GM12878 (cell line): ENCODE data around the gene SCP2D1. TPM values are rescaled to one million over a fixed set of nuclear protein-coding genes. Genes with fewer than 3 reads are reported as not detected.

Experiments used
- ATAC-seq: fragments of 200-7000 bp; cut with Tn5 transposase; 3 replicates; pipeline ENCODE4 v1.9.1; 2020; ENCODE audit warnings: mild to moderate bottlenecking, moderate library complexity
- BruUV-seq: library from RNA; stranded (reverse); fragments of 400-500 nt; replicated peaks from 2 replicates; lab custom pipeline; 2021; lab: Mats Ljungman, UMichigan
- CTCF ChIA-PET: fragments of 300-600 bp; sonication (Branson Sonifier 250); formaldehyde crosslinking; extraction: SDS; loops from one replicate; lab custom pipeline; 2021; ENCODE audit warnings: inconsistent platforms; lab: Yijun Ruan, JAX
- POLR2A ChIA-PET: fragments of 350-600 bp; formaldehyde crosslinking; extraction: SDS; loops from one replicate; lab custom pipeline; 2021; ENCODE audit warnings: inconsistent platforms; lab: Charles Lee
- RAD21 ChIA-PET: fragments of 300-600 bp; sonication (Branson Sonifier 250); formaldehyde crosslinking; loops from one replicate; lab custom pipeline; 2023; ENCODE audit warnings: antibody characterized with exemption; ENCODE audit not compliant: unreplicated experiment; lab: Charles Lee
- SMC1A ChIA-PET: fragments of 300-600 bp; sonication (Branson Sonifier 250); formaldehyde crosslinking; loops from one replicate; lab custom pipeline; 2023; ENCODE audit not compliant: unreplicated experiment, uncharacterized antibody; lab: Charles Lee
- DNase-seq: peaks from one replicate; pipeline ENCODE4 v3.0.0-alpha.2; 2011; ENCODE audit warnings: low read depth, low spot score
- FAIRE-seq: peaks from 3 replicates; lab custom pipeline; 2011; peaks lifted over from hg19 to GRCh38; lab: Jason Lieb, UNC
- H2AFZ ChIP-seq: 2 replicates; pipeline ENCODE4 v1.6.0; 2011; ENCODE audit warnings: low read depth, low read length, control low read depth; ENCODE audit not compliant: control insufficient read depth
- H3K27ac ChIP-seq: 2 replicates; pipeline ENCODE4 v1.5.1; 2011; ENCODE audit warnings: control low read depth; ENCODE audit not compliant: control insufficient read depth, insufficient read depth
- H3K27me3 ChIP-seq, 2 experiments: replicated peaks in 1 of 2; 2 replicates each; pipeline versions ENCODE4 v1.6.0 to v1.6.1; 2011; ENCODE audit warnings: low read length in 1 of 2; ENCODE audit not compliant: control insufficient read depth in 2 of 2, insufficient read depth in 2 of 2
- H3K36me3 ChIP-seq, 2 experiments: 2 replicates each; pipeline ENCODE4 v1.5.1; 2011; ENCODE audit warnings: low read length in 1 of 2; ENCODE audit not compliant: control insufficient read depth in 2 of 2, insufficient read depth in 2 of 2
- H3K4me1 ChIP-seq: 2 replicates; pipeline ENCODE4 v1.6.1; 2011; ENCODE audit warnings: mild to moderate bottlenecking, low read length, moderate library complexity, mixed read lengths; ENCODE audit not compliant: control insufficient read depth, insufficient read depth
- H3K4me2 ChIP-seq: 2 replicates; pipeline ENCODE4 v1.6.0; 2011; ENCODE audit warnings: control low read depth; ENCODE audit not compliant: control insufficient read depth, insufficient read depth
- H3K4me3 ChIP-seq: fragments of 200-600 bp; sonication (generic); 2 replicates; pipeline ENCODE4 v1.5.1; 2016
- H3K79me2 ChIP-seq: 2 replicates; pipeline ENCODE4 v1.6.0; 2011; ENCODE audit warnings: low read length; ENCODE audit not compliant: control insufficient read depth, insufficient read depth
- H3K9ac ChIP-seq: 2 replicates; pipeline ENCODE4 v1.8.0; 2011; ENCODE audit warnings: low read length, control low read depth, mixed read lengths; ENCODE audit not compliant: control insufficient read depth, insufficient read depth
- H3K9me3 ChIP-seq: replicated peaks from 3 replicates; pipeline ENCODE4 v1.5.1; 2011; ENCODE audit warnings: mild to moderate bottlenecking, low read length; ENCODE audit not compliant: control insufficient read depth, insufficient read depth
- H4K20me1 ChIP-seq: 2 replicates; pipeline ENCODE4 v1.6.0; 2011; ENCODE audit not compliant: control insufficient read depth, insufficient read depth
- ASH2L ChIP-seq: fragments of 300-600, 200-600 bp; sonication (generic); IDR thresholded peaks from 2 replicates; pipeline ENCODE4 v1.6.1; 2017; ENCODE audit warnings: low read depth, mild to moderate bottlenecking, borderline replicate concordance
- BMI1 ChIP-seq: fragments of 450-650 bp; IDR thresholded peaks from 2 replicates; pipeline ENCODE4 v1.6.1; 2016; ENCODE audit warnings: mild to moderate bottlenecking, moderate library complexity, borderline replicate concordance
- BRCA1 ChIP-seq: IDR thresholded peaks from 2 replicates; pipeline ENCODE4 v1.6.1; 2011; ENCODE audit warnings: low read depth, low read length, improper control_type of control experiment
- CBX5 ChIP-seq: sonication (generic); IDR thresholded peaks from 2 replicates; pipeline ENCODE4 v1.6.1; 2016; ENCODE audit warnings: low read depth, moderate library complexity, mild to moderate bottlenecking, inconsistent platforms
- CHD1 ChIP-seq: IDR thresholded peaks from 2 replicates; pipeline ENCODE4 v1.6.1; 2012; ENCODE audit warnings: low read depth, low read length, improper control_type of control experiment
- CUX1 ChIP-seq: IDR thresholded peaks from 2 replicates; pipeline ENCODE4 v1.6.1; 2012; ENCODE audit warnings: improper control_type of control experiment, low read depth, low read length; ENCODE audit not compliant: insufficient replicate concordance
- EZH2 ChIP-seq: IDR thresholded peaks from 2 replicates; pipeline ENCODE4 v1.6.1; 2012; ENCODE audit warnings: low read depth, mild to moderate bottlenecking, control low read depth, inconsistent platforms, low read length, borderline replicate concordance; ENCODE audit not compliant: control insufficient read depth
- MYC ChIP-seq: IDR thresholded peaks from 2 replicates; pipeline ENCODE4 v1.6.1; 2011; ENCODE audit warnings: mild to moderate bottlenecking, low read length, moderate library complexity, inconsistent platforms; ENCODE audit not compliant: insufficient read depth, insufficient replicate concordance, insufficient read length, severe bottlenecking
- RFX5 ChIP-seq: IDR thresholded peaks from 2 replicates; pipeline ENCODE4 v1.6.1; 2011; ENCODE audit warnings: low read depth, low read length, improper control_type of control experiment
- SREBF2 ChIP-seq: IDR thresholded peaks from 2 replicates; pipeline ENCODE4 v1.6.1; 2012; ENCODE audit warnings: mild to moderate bottlenecking, low read length
- ZZZ3 ChIP-seq: IDR thresholded peaks from 2 replicates; pipeline ENCODE4 v1.6.1; 2011; ENCODE audit warnings: low read depth; ENCODE audit not compliant: control insufficient read depth, insufficient read length
- WGBS: methylation state at CpG from one replicate; pipeline ENCODE4 v1.1.6; 2016; ENCODE audit warnings: low lambda C conversion rate; ENCODE audit not compliant: insufficient replicate concordance, insufficient coverage; ENCODE audit errors: missing lambda C conversion rate; 5-methylcytosine and 5-hydroxymethylcytosine counted together
- in situ Hi-C: fragments of 300-500 bp; cut with MboI; formaldehyde crosslinking; loops from 9 replicates; pipeline ENCODE4 v1.14.3; 2018; ENCODE audit warnings: mixed read lengths
- intact Hi-C: fragments of 100-400 bp; cut with micrococcal nuclease; formaldehyde crosslinking; loops from one replicate; pipeline ENCODE4 v1.14.2; 2022; ENCODE audit not compliant: unreplicated experiment
- polyA plus RNA-seq, 11 experiments: library from polyadenylated mRNA; depleted of rRNA in 4 of 11; unstranded in 6 of 11; stranded (reverse) in 5 of 11; fragments of >200 nt; fragmentation: Nextera tagmentation in 4 of 11; fragmentation: Illumina TruSeq in 1 of 11; extraction: Ambion mirVana in 4 of 11; extraction: Trizol in 1 of 11; gene quantifications; 1 replicate in 1 of 11; 2 replicates in 10 of 11; pipeline versions ENCODE4 v1.2.1 to v1.2.3, GENCODE V29; 2011 to 2016; ENCODE audit warnings: inconsistent platforms in 2 of 11, missing spikeins in 2 of 11, low read depth in 1 of 11
- total RNA-seq, 4 experiments: library from RNA; depleted of rRNA in 3 of 4; stranded (reverse); fragments of >200 nt in 3 of 4; fragmentation: Illumina TruSeq in 1 of 4; extraction: Trizol in 1 of 4; gene quantifications; 2 replicates each; pipeline versions ENCODE4 v1.2.1 to v1.2.3, GENCODE V29; 2013 to 2021
- TF ChIP-seq, protein P1 (sequence below): fragments of 450-650 bp; IDR thresholded peaks from 2 replicates; pipeline ENCODE4 v1.6.1; 2016; ENCODE audit warnings: mild to moderate bottlenecking, moderate library complexity, borderline replicate concordance

SCP2D1 gene
- total and polyA plus RNA-seq, 10 of the 15 experiments (the other 5 are each of a cell fraction or from before 2014, with no cell fraction given): not detected

DNA sequence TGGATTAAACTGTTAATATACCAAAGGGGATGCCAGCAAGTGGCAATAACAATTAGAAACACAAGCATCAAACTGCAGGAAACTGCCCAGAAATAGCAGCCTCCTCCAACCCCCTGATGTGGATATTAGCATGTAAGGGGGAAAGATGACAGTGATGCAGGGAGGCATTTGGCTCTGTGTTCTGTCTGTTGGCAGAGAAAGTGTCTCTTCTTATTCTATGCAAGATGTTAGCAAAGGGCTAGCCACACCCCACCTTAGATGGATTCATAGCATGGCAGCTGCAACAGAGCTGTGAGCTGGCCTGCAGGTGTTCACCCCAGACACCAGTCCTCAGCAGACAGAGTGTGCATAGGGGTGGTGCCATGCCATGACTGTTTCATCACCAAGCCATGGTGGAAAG lies 38.0 kb downstream of the SCP2D1 start (continued):
- no peak for TF ChIP-seq CUX1
- TF ChIP-seq ASH2L: no peak

GRCh38 chr20:18852318-18852717 lies 38.7 kb downstream of the SCP2D1 start:
- no peaks in the 10 kb centered on the region for H4K20me1 ChIP-seq
- no peaks in the 10 kb centered on the region for H3K27me3 ChIP-seq
- H2AFZ ChIP-seq: no peak overlapping the region; the same call in 1 of the 2 replicates
- DNase-seq (no peak), FAIRE-seq (no peak), ATAC-seq (no peak)
- WGBS: 24% methylated on average over 3 of the region's 3 CpGs
- no peak overlapping the region for H3K4me3 ChIP-seq
- RAD21 ChIA-PET: no interaction called here
- in situ Hi-C loops: no loop called here
- H3K27ac ChIP-seq: no peak overlapping the region
- H3K4me2 ChIP-seq: no peak overlapping the region
- CTCF ChIA-PET: no interaction called here
- BruUV-seq: no TSS peak
- no peaks in the 10 kb centered on the region for H3K79me2 ChIP-seq
- H3K9me3 ChIP-seq: peaks cover 1% of the 10 kb centered on the region; the same call in 1 of the 3 replicates
- no peaks in the 10 kb centered on the region for H3K4me1 ChIP-seq
- SMC1A ChIA-PET: no interaction called here
- H3K9ac ChIP-seq: no peak overlapping the region
- intact Hi-C loops: no loop called here
- no peaks in the 10 kb centered on the region for H3K36me3 ChIP-seq
- POLR2A ChIA-PET: no interaction called here
- TF ChIP-seq SREBF2 (no peak), MYC (no peak), BRCA1 (no peak), CHD1 (no peak), CBX5 (no peak), EZH2 (no peak), ZZZ3 (no peak), BMI1 (no peak), RFX5 (no peak)
- TF ChIP-seq, protein P1, sequence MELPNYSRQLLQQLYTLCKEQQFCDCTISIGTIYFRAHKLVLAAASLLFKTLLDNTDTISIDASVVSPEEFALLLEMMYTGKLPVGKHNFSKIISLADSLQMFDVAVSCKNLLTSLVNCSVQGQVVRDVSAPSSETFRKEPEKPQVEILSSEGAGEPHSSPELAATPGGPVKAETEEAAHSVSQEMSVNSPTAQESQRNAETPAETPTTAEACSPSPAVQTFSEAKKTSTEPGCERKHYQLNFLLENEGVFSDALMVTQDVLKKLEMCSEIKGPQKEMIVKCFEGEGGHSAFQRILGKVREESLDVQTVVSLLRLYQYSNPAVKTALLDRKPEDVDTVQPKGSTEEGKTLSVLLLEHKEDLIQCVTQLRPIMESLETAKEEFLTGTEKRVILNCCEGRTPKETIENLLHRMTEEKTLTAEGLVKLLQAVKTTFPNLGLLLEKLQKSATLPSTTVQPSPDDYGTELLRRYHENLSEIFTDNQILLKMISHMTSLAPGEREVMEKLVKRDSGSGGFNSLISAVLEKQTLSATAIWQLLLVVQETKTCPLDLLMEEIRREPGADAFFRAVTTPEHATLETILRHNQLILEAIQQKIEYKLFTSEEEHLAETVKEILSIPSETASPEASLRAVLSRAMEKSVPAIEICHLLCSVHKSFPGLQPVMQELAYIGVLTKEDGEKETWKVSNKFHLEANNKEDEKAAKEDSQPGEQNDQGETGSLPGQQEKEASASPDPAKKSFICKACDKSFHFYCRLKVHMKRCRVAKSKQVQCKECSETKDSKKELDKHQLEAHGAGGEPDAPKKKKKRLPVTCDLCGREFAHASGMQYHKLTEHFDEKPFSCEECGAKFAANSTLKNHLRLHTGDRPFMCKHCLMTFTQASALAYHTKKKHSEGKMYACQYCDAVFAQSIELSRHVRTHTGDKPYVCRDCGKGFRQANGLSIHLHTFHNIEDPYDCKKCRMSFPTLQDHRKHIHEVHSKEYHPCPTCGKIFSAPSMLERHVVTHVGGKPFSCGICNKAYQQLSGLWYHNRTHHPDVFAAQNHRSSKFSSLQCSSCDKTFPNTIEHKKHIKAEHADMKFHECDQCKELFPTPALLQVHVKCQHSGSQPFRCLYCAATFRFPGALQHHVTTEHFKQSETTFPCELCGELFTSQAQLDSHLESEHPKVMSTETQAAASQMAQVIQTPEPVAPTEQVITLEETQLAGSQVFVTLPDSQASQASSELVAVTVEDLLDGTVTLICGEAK: no peak
